SK-N-MC (cell line): ENCODE results near the gene MIER2.

ENCODE experiments used
- EZH2 ChIP-seq: fragments of 200-600 bp; sonication (generic); IDR thresholded peaks from one replicate; pipeline ENCODE4 v1.6.1; 2017; ENCODE audit warnings: antibody characterized with exemption
- POLR2AphosphoS5 ChIP-seq: IDR thresholded peaks from 2 replicates; pipeline ENCODE4 v1.6.1; 2012; ENCODE audit warnings: mild to moderate bottlenecking, low read depth, low read length, borderline replicate concordance

DNA sequence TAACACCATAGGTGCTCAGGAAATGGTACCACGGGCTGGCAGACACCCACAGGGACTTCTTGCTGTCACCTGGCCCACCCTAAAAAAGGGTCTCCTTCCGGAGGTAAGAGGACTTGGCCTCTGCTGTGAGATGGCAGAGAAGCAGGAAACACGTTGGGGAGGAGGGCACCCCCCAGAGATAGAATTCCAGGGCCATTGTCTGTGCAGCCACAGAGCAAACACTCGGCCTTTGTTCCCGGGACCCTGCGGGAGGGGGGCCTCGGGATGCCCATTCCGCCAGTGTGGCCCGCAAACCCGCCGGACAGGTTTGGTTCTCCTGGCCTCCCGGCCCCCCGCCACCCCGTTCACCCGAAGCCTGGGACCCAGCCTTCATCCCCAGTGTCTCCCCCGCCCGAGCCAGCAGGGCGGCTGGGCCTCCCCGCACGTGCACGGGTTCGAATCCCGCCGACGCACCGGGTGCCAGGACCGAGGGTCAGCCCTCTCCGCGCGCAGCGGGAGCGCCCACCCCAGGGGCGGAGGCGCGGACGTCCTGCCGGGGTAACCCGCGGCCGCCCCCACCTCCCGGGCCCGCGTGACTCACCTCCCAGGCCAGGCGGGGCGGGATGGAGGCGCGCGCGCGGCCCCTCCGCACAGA, 54.1 kb downstream of the MIER2 start:
- TF ChIP-seq POLR2AphosphoS5 (no peak), EZH2 (no peak)
